Measurements from ENCODE around the gene DOLK.

The DOLK gene

DNA sequence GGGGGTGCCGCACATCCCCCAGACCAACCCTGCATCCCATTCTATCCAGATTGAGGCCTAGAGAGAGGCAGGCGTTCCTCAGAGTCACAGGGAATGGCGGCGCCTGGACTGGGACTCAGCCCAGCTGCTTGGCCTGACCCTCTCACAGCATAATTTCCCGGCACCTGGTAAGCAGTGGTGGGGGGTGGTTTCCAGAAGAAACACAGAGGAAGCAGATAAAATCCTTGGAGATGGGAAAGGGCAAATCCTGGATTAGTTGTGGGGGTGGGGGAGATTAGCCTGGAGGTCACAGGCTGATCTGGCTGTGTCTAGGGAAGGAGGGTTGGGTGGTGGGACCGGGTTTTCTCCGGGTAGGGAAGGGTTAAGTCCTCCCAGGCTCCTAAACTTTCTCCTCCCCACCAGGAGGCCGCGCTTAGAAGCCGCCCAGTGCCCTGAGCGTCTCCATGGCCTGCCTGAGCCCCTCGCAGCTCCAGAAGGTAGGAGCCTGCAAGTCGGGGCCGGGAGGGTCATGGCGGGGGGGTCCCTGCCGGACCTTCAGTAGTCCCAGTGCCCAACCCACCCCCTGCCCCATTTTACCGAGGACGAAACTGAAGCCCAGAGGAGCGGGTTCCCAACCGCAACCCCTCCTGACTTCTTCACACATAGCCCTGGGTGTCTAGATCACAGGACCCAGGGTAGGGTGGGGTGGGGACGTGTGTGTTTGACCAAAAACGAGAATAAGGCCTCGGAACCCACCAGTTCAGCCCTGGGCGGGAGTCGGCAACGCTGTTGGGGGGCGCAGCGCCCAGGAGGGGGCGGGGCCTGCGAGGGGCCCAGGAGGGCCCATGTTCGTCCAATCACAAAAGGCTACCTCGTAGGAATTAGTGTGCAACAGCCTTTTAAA lies 25.3 kb downstream of the DOLK start:
- no peak for TF ChIP-seq HDGF (IDR thresholded peaks at IDR 0.05; ENCODE audit: borderline replicate concordance)
- TF ChIP-seq ZNF384 (IDR thresholded peaks at IDR 0.05): no peak
- TF ChIP-seq L3MBTL2 (conservative IDR thresholded peaks at IDR 0.05): peak; percentile 40; the same call in 1 of the 2 replicates
- TF ChIP-seq CTBP1 (IDR thresholded peaks at IDR 0.05; ENCODE audit: borderline replicate concordance): peak; percentile 31; the same call in 1 of the 2 replicates
- no peak for TF ChIP-seq SP1 (IDR thresholded peaks at IDR 0.05)
- TF ChIP-seq LEF1 (IDR thresholded peaks at IDR 0.05; ENCODE audit: borderline replicate concordance): no peak
- POLR2A ChIA-PET: interaction anchor here (0.6 to 2.2 kb wide), 7 partner anchors 10 to 160 kb away, joined by 3 to 10 read pairs (median 5); partner anchors contain the start of genes DOLK, ENDOG and NUP188
- DNase-seq (ENCODE audit: extremely low spot score): peak; percentile 80
- CTCF ChIA-PET: interaction anchor here (0.6 to 1.8 kb wide), 2 partner anchors 59 to 92 kb away, joined by 3 to 7 read pairs; no protein-coding TSS in a partner anchor

DNA sequence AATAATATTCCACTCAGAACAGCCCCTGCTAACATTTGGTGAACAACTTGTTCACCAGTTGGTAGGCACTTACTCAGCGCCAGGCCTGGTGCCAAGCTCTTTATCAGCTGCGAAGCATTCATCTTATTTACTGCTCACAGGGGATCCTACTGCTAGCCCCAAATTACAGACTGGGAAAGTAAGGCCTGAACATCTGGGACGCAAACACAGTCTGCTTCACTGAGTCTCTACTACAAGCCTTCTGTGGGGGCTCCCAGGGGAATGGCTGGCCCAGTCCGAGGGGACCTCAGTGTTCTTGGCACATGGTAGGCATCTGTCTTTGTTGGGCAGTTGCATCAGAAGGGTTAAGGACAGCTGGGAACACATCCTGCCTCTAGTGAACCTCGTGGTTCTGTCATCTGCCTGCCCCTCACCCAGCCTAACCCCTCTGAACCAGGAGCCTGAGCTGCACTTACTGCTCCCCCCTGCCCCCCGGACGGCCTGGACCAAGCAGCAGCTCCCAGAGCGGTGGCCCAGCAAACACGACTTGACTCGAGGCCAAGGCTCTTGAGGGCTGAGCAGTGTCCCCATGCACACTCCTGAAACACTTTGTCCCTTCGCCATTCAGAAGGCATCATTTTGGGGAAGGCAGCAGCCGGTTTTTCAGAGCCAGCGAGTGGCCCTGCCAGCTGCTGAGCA lies 26.9 kb downstream of the DOLK start, which contains the start of gene PHYHD1:
TSS of gene PHYHD1 (plus strand) at position 602 of the 678 bp plus-strand sequence. CDS start 1,342 bp downstream, outside the sequence.
- no peak for TF ChIP-seq NFRKB (IDR thresholded peaks at IDR 0.05)
- TF ChIP-seq TARDBP (IDR thresholded peaks at IDR 0.05): no peak
- 0 out of 2 replicates have a peak, but pooled peaks have one; percentile 61 for TF ChIP-seq HDGF (IDR thresholded peaks at IDR 0.05; ENCODE audit: borderline replicate concordance)
- DNase-seq (ENCODE audit: extremely low spot score): no peak
- ChIA-PET CTCF (no interaction called here), POLR2A (interaction anchor here (1.1 to 2.2 kb wide), 4 partner anchors 9 to 102 kb away, joined by 3 to 10 read pairs (median 6); partner anchors contain the start of genes DOLK, ENDOG and NUP188)

GRCh38 chr9:128919402-128920089 lies 27.9 kb downstream of the DOLK start:
- no peak for DNase-seq (ENCODE audit: extremely low spot score)
- ChIA-PET POLR2A (no interaction called here), CTCF (no interaction called here)
- TF ChIP-seq ARNT (IDR thresholded peaks at IDR 0.05) (no peak), CTBP1 (IDR thresholded peaks at IDR 0.05; ENCODE audit: borderline replicate concordance) (no peak), BHLHE40 (IDR thresholded peaks at IDR 0.05; ENCODE audit: borderline replicate concordance) (no peak), LEF1 (IDR thresholded peaks at IDR 0.05; ENCODE audit: borderline replicate concordance) (no peak), NFRKB (IDR thresholded peaks at IDR 0.05) (no peak), FOXM1 (IDR thresholded peaks at IDR 0.05; ENCODE audit: borderline replicate concordance) (no peak), FOXA1 (IDR thresholded peaks at IDR 0.05) (no peak), FOXK2 (IDR thresholded peaks at IDR 0.05) (no peak), L3MBTL2 (conservative IDR thresholded peaks at IDR 0.05) (no peak), HDGF (IDR thresholded peaks at IDR 0.05; ENCODE audit: borderline replicate concordance) (no peak), ELF4 (IDR thresholded peaks at IDR 0.05) (no peak), PKNOX1 (IDR thresholded peaks at IDR 0.05) (no peak), TARDBP (IDR thresholded peaks at IDR 0.05) (no peak)

DNA sequence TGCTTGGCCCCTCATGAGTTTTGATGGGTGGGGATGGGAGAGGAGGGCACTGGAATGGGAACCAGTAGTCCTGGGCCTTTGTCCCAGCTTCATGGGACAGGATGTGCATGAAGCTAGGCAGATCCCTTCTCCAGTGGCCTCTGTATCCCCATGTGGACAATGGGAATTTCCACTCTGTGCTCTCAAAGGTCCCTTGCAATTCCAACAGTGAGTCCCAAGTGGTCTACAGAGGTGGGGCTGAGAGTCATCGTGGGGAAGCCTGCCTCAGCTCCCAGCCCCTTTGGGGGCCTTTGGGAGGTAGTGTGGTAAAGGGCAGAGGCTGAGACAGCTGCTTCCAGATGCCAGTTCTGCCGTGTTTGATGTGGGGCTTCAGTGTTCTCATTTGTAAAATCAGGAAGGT lies 28.5 kb downstream of the DOLK start:
- DNase-seq (ENCODE audit: extremely low spot score): no peak
- no peak for TF ChIP-seq ELF4 (IDR thresholded peaks at IDR 0.05)
- no peak for TF ChIP-seq SP1 (IDR thresholded peaks at IDR 0.05)
- TF ChIP-seq FOXK2 (IDR thresholded peaks at IDR 0.05): no peak
- no peak for TF ChIP-seq CTBP1 (IDR thresholded peaks at IDR 0.05; ENCODE audit: borderline replicate concordance)
- TF ChIP-seq HDGF (IDR thresholded peaks at IDR 0.05; ENCODE audit: borderline replicate concordance): no peak
- no peak for TF ChIP-seq PKNOX1 (IDR thresholded peaks at IDR 0.05)
- TF ChIP-seq NFRKB (IDR thresholded peaks at IDR 0.05): no peak
- no peak for TF ChIP-seq FOXA1 (IDR thresholded peaks at IDR 0.05)
- TF ChIP-seq ARNT (IDR thresholded peaks at IDR 0.05): no peak
- TF ChIP-seq BHLHE40 (IDR thresholded peaks at IDR 0.05; ENCODE audit: borderline replicate concordance): no peak
- TF ChIP-seq L3MBTL2 (conservative IDR thresholded peaks at IDR 0.05): no peak
- no peak for TF ChIP-seq ZNF384 (IDR thresholded peaks at IDR 0.05)
- no peak for TF ChIP-seq SUZ12 (IDR thresholded peaks at IDR 0.05)
- no peak for TF ChIP-seq LEF1 (IDR thresholded peaks at IDR 0.05; ENCODE audit: borderline replicate concordance)
- no peak for TF ChIP-seq TARDBP (IDR thresholded peaks at IDR 0.05)
- no peak for TF ChIP-seq FOXM1 (IDR thresholded peaks at IDR 0.05; ENCODE audit: borderline replicate concordance)
- ChIA-PET POLR2A (no interaction called here), CTCF (no interaction called here)

DNA sequence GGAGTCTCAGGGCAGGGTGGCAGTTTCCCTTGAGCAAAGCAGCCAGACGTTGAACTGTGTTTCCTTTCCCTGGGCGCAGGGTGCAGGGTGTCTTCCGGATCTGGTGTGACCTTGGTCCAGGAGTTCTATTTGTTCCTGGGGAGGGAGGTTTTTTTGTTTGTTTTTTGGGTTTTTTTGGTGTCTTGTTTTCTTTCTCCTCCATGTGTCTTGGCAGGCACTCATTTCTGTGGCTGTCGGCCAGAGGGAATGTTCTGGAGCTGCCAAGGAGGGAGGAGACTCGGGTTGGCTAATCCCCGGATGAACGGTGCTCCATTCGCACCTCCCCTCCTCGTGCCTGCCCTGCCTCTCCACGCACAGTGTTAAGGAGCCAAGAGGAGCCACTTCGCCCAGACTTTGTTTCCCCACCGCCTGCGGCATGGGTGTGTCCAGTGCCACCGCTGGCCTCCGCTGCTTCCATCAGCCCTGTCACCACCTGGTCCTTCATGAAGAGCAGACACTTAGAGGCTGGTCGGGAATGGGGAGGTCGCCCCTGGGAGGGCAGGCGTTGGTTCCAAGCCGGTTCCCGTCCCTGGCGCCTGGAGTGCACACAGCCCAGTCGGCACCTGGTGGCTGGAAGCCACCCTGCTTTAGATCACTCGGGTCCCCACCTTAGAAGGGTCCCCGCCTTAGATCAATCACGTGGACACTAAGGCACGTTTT lies 30.1 kb downstream of the DOLK start:
- no peak for TF ChIP-seq NFRKB (IDR thresholded peaks at IDR 0.05)
- no peak for TF ChIP-seq CTBP1 (IDR thresholded peaks at IDR 0.05; ENCODE audit: borderline replicate concordance)
- no peak for TF ChIP-seq HDGF (IDR thresholded peaks at IDR 0.05; ENCODE audit: borderline replicate concordance)
- no peak for TF ChIP-seq FOXM1 (IDR thresholded peaks at IDR 0.05; ENCODE audit: borderline replicate concordance)
- TF ChIP-seq FOXK2 (IDR thresholded peaks at IDR 0.05): no peak
- ChIA-PET CTCF (no interaction called here), POLR2A (no interaction called here)

More for the DNA sequence above, 30.1 kb downstream of the DOLK start:
- no peak for DNase-seq (ENCODE audit: extremely low spot score)

Measured in HEK293T (cell line).